Choroid plexus epithelial cell (primary cell): ENCODE data around the gene CAMK1D.
"Not testable (repeated sequence)": the region's sequence is repeated elsewhere in the genome, so short reads cannot be mapped to it uniquely, and the experiment has no call there.

ENCODE experiments used
- DNase-seq: peaks from one replicate; pipeline ENCODE4 v3.0.0-alpha.2; 2010; ENCODE audit warnings: low read depth
- H3K4me3 ChIP-seq: 2 replicates; pipeline ENCODE4 v1.5.1; 2011; ENCODE audit warnings: low read depth, mild to moderate bottlenecking, control low read depth, low read length, moderate library complexity
- CTCF ChIP-seq: conservative IDR thresholded peaks from 2 replicates; pipeline ENCODE4 v1.5.1; 2011; ENCODE audit warnings: low read depth, mild to moderate bottlenecking, control low read depth, inconsistent platforms, low read length, moderate library complexity

The CAMK1D gene

GRCh38 chr10:12348870-12349628 lies at the start of gene CAMK1D:
TSS of gene CAMK1D (plus strand) at chr10:12349547.
- no peak for TF ChIP-seq CTCF
- DNase-seq = peak; percentile 75
- peak within 1 kb of the TSS; percentile 82 for H3K4me3 ChIP-seq

GRCh38 chr10:12301036-12301435 lies 48.3 kb upstream of the CAMK1D start:
- not testable (repeated sequence) for DNase-seq

GRCh38 chr10:12308057-12308456 lies 41.3 kb upstream of the CAMK1D start:
- no peak for DNase-seq
- no peak overlapping the region for H3K4me3 ChIP-seq
- no peak for TF ChIP-seq CTCF

More at GRCh38 chr10:12301036-12301435, 48.3 kb upstream of the CAMK1D start:
- not testable (repeated sequence) for H3K4me3 ChIP-seq

- no peak for DNase-seq
- no peak overlapping the region for H3K4me3 ChIP-seq
- no peak for TF ChIP-seq CTCF
Measured at GRCh38 chr10:12308736-12309375, 40.5 kb upstream of the CAMK1D start.

GRCh38 chr10:12309783-12310182 lies 39.6 kb upstream of the CAMK1D start:
- not testable (repeated sequence) for DNase-seq, H3K4me3 ChIP-seq

GRCh38 chr10:12314836-12315235 lies 34.5 kb upstream of the CAMK1D start:
- no peak overlapping the region for H3K4me3 ChIP-seq
- TF ChIP-seq CTCF = no peak
- no peak for DNase-seq

GRCh38 chr10:12319076-12319475 lies 30.3 kb upstream of the CAMK1D start:
- no peak for DNase-seq
- TF ChIP-seq CTCF = no peak
- no peak overlapping the region for H3K4me3 ChIP-seq

GRCh38 chr10:12320892-12321291 lies 28.5 kb upstream of the CAMK1D start:
- no peak for TF ChIP-seq CTCF
- DNase-seq = no peak

More at GRCh38 chr10:12320892-12321291, 28.5 kb upstream of the CAMK1D start:
- no peak overlapping the region for H3K4me3 ChIP-seq
